Vagina (tissue), 2 donors: ENCODE results near the gene CFAP61.

ENCODE experiments used
- POLR2A ChIP-seq, 2 donors: fragments of 450-650 bp; IDR thresholded peaks; one replicate each; pipeline ENCODE4 v1.6.1; 2017; ENCODE audit warnings: antibody characterized with exemption in 2 of 2, mild to moderate bottlenecking in 2 of 2, moderate library complexity in 2 of 2
- POLR2AphosphoS5 ChIP-seq, 2 donors: sonication (generic); formaldehyde crosslinking; IDR thresholded peaks; one replicate each; pipeline ENCODE4 v1.9.0; 2017; ENCODE audit warnings: antibody characterized with exemption in 2 of 2, mild to moderate bottlenecking in 2 of 2, low read depth in 1 of 2; ENCODE audit not compliant: insufficient read depth in 1 of 2
- TF ChIP-seq, protein P1 (sequence below), 3 experiments: fragments of 450-650 bp in 2 of 3; fragments of 200-600 bp in 1 of 3; sonication (generic) in 1 of 3; IDR thresholded peaks; one replicate each; pipeline ENCODE4 v1.5.1; 2017 to 2019; ENCODE audit warnings: antibody characterized with exemption in 3 of 3, mild to moderate bottlenecking in 2 of 3, moderate library complexity in 2 of 3

- TF ChIP-seq, protein P1, sequence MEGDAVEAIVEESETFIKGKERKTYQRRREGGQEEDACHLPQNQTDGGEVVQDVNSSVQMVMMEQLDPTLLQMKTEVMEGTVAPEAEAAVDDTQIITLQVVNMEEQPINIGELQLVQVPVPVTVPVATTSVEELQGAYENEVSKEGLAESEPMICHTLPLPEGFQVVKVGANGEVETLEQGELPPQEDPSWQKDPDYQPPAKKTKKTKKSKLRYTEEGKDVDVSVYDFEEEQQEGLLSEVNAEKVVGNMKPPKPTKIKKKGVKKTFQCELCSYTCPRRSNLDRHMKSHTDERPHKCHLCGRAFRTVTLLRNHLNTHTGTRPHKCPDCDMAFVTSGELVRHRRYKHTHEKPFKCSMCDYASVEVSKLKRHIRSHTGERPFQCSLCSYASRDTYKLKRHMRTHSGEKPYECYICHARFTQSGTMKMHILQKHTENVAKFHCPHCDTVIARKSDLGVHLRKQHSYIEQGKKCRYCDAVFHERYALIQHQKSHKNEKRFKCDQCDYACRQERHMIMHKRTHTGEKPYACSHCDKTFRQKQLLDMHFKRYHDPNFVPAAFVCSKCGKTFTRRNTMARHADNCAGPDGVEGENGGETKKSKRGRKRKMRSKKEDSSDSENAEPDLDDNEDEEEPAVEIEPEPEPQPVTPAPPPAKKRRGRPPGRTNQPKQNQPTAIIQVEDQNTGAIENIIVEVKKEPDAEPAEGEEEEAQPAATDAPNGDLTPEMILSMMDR (IDR thresholded peaks at IDR 0.05) = no peak
- TF ChIP-seq POLR2A (IDR thresholded peaks at IDR 0.05) (no peak), POLR2AphosphoS5 (IDR thresholded peaks at IDR 0.05; ENCODE audit: insufficient read depth in 1 of 2, low read depth in 1 of 2) (no peak)
Measured at GRCh38 chr20:20272686-20273085, 220.4 kb downstream of the CFAP61 start.
